Measurements from ENCODE around the gene SEC22A. TPM values are rescaled to one million over a fixed set of nuclear protein-coding genes. Genes with fewer than 3 reads are reported as not detected.

SEC22A gene
- polyA plus RNA-seq, 1 experiment = 39.0 TPM

DNA sequence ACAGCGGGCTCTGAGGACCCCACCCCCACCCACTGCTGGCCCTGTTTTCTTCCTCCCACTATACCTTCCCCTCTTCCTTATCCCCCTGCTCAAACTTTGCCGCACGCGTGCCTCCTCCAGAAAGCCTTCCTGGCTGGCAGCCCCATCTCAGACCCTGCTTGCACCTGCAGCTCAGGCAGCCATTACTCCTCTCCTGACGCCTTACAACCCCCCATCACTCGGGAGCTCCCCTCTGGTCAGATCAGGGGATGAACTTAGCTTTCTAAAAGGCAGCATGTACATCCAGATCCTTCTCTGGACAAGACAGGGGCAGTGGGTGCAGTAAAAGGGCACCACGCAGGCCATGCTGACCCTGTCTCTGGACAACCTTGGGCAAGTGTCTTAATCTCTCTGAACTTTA, 94.5 kb downstream of the SEC22A start:
- CTCF ChIA-PET = no interaction called here
- POLR2A ChIA-PET = no interaction called here
- no peak overlapping the region for H3K4me3 ChIP-seq (ENCODE audit: low read depth, low read length)
- TF ChIP-seq CTCF (IDR thresholded peaks at IDR 0.05; ENCODE audit: low read depth, low read length) = no peak
- peaks cover 22% of the 10 kb centered on the region for H3K27me3 ChIP-seq (ENCODE audit: control insufficient read depth, insufficient read depth, low read length)
- H3K9me3 ChIP-seq (ENCODE audit: control insufficient read depth, insufficient read depth, low read length) = no peaks in the 10 kb centered on the region
- no peak overlapping the region for H3K27ac ChIP-seq (ENCODE audit: low read depth, low read length)
- DNase-seq (ENCODE audit: low read depth, low spot score) = no peak

GRCh38 chr3:123296836-123297626, 95.3 kb downstream of the SEC22A start:
- POLR2A ChIA-PET = no interaction called here
- TF ChIP-seq CTCF (IDR thresholded peaks at IDR 0.05; ENCODE audit: low read depth, low read length) = no peak
- H3K27me3 ChIP-seq (ENCODE audit: control insufficient read depth, insufficient read depth, low read length) = peaks cover 16% of the 10 kb centered on the region
- H3K4me3 ChIP-seq (ENCODE audit: low read depth, low read length) = no peak overlapping the region
- H3K9me3 ChIP-seq (ENCODE audit: control insufficient read depth, insufficient read depth, low read length) = no peaks in the 10 kb centered on the region
- no peak for DNase-seq (ENCODE audit: low read depth, low spot score)
- no peak overlapping the region for H3K27ac ChIP-seq (ENCODE audit: low read depth, low read length)
- CTCF ChIA-PET = no interaction called here

DNA sequence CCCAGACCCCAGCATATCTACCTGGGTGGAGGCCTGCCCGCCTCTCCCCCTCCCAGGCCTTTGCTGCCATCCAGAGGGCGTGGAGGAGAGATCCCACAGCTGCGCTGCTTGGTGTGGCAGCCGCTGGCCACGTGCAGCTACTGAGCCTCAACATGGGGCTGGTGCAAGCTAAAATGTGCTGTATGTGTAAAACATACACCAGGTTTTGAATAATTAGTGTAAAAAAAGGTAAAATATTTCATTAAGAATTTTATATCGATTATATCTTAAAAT, 95.8 kb downstream of the SEC22A start:
- ChIA-PET CTCF (no interaction called here), POLR2A (no interaction called here)
- Histone ChIP-seq H3K27ac (ENCODE audit: low read depth, low read length) (no peak overlapping the region), H3K4me3 (ENCODE audit: low read depth, low read length) (no peak overlapping the region), H3K27me3 (ENCODE audit: control insufficient read depth, insufficient read depth, low read length) (peaks cover 16% of the 10 kb centered on the region), H3K9me3 (ENCODE audit: control insufficient read depth, insufficient read depth, low read length) (no peaks in the 10 kb centered on the region)
- DNase-seq (ENCODE audit: low read depth, low spot score) = no peak
- TF ChIP-seq CTCF (IDR thresholded peaks at IDR 0.05; ENCODE audit: low read depth, low read length) = no peak

GRCh38 chr3:123298903-123299302, 97.2 kb downstream of the SEC22A start:
- Histone ChIP-seq H3K4me3 (ENCODE audit: low read depth, low read length) (no peak overlapping the region), H3K9me3 (ENCODE audit: control insufficient read depth, insufficient read depth, low read length) (no peaks in the 10 kb centered on the region), H3K27ac (ENCODE audit: low read depth, low read length) (no peak overlapping the region), H3K27me3 (ENCODE audit: control insufficient read depth, insufficient read depth, low read length) (peaks cover 12% of the 10 kb centered on the region)
- TF ChIP-seq CTCF (IDR thresholded peaks at IDR 0.05; ENCODE audit: low read depth, low read length) = no peak
- DNase-seq (ENCODE audit: low read depth, low spot score) = no peak
- ChIA-PET POLR2A (no interaction called here), CTCF (no interaction called here)

- no peaks in the 10 kb centered on the region for H3K9me3 ChIP-seq (ENCODE audit: control insufficient read depth, insufficient read depth, low read length)
- peaks cover 12% of the 10 kb centered on the region for H3K27me3 ChIP-seq (ENCODE audit: control insufficient read depth, insufficient read depth, low read length)
- no peak overlapping the region for H3K4me3 ChIP-seq (ENCODE audit: low read depth, low read length)
- TF ChIP-seq CTCF (IDR thresholded peaks at IDR 0.05; ENCODE audit: low read depth, low read length) = no peak
- H3K27ac ChIP-seq (ENCODE audit: low read depth, low read length) = no peak overlapping the region
- DNase-seq (ENCODE audit: low read depth, low spot score) = no peak
- ChIA-PET CTCF (no interaction called here), POLR2A (no interaction called here)
These were observed 97.8 kb downstream of the SEC22A start for GRCh38 chr3:123299581-123299980.
